HG03520 (cell line): ENCODE data around the gene CTXN1.

Experiments used
- ATAC-seq: cut with Tn5 transposase; IDR thresholded peaks from one replicate; pipeline ENCODE4 v1.9.1; 2021; ENCODE audit warnings: mild to moderate bottlenecking, moderate library complexity; ENCODE audit not compliant: unreplicated experiment

Gene CTXN1

DNA sequence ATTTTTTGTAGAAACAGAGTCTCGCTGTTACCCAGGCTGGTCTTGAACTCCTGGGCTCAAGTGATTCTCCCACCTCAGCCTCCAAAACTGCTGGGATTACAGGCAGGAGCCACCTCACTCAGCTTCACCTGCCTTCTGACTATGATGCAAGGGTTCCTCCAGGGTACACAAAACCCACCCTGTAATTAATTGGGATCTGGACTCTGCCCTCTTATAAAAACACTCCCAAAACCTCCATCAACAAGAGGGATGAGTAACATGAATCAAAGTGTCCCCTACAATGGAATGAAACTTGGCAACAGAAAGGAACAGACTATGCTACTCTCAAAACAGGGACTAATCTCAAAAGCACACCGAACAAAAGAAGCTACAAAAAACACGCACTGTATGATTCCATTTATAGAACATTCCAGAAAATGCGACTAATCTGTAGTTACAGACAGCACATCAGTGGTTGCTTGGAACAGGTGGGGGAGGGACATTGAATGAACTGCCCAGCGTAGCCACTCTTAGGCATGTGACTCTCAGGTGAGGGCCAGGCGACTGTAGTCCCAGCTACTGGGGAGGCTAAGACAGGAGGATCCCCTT lies 48.6 kb downstream of the CTXN1 start:
- ATAC-seq: no peak

DNA sequence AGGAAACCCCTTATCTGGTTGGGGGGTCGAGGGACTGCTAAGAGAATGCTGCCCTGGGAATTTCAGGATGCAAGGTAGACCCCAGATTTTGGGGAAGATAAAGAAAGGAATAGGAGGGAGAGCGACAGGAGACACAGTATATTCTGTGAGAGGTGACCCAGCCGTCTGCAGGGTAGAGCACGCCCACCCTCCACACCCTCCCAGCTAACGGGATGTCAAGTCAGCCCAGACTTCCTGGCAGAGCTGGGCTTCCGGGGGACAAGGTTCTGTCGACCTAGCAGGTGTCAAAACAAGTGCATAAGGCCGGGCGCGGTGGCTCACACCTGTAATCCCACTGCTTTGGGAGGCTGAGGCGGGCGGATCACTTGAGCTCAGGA lies 51.0 kb downstream of the CTXN1 start:
- ATAC-seq: no peak
